Measurements from ENCODE around the gene CNPY4. TPM values are rescaled to one million over a fixed set of nuclear protein-coding genes. Genes with fewer than 3 reads are reported as not detected.
"Not testable (repeated sequence)": the region's sequence is repeated elsewhere in the genome, so short reads cannot be mapped to it uniquely, and the experiment has no call there.

Gene CNPY4
- total RNA-seq, 4 donors from 2014 or later, result 7.5 to 15.9 (median 11.5) TPM

DNA sequence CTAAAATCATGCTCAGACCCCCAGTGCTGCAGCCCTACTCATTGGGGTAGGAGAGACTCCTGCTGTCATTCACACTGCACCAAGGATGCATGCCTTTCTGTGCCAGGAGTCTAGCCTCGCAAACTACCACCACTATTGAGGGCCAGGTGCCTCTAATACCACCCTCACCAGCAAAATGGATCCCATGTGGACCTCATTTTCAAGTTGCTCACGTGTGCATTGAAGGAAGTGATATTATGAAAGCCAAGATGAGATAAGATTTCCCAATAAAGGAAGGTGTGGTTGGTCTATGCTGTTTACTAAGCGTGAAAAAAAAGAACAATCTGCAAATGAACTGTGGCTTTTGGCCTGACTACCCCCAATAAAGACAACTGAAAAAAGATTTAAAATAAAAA is 22.1 kb downstream of the CNPY4 start:
- H3K4me3 ChIP-seq, result no peak overlapping the region
- no peak overlapping the region for H3K27ac ChIP-seq
- no peaks in the 10 kb centered on the region for H3K9me3 ChIP-seq
- WGBS, 2 donors, result 54 to 70% methylated on average over 3 of the region's 3 CpGs
- no peaks in the 10 kb centered on the region for H3K36me3 ChIP-seq
- DNase-seq (ENCODE audit: low spot score in 2 of 2), result no peak
- H3K4me1 ChIP-seq, result no peaks in the 10 kb centered on the region
- TF ChIP-seq EP300 (IDR thresholded peaks at IDR 0.05) (no peak), CTCF (IDR thresholded peaks at IDR 0.05) (no peak), POLR2A (IDR thresholded peaks at IDR 0.05) (no peak)
- H3K27me3 ChIP-seq, result no peaks in the 10 kb centered on the region

- WGBS, 2 donors, result 93 to 94% methylated on average over 3 of the region's 3 CpGs
- no peak for DNase-seq (ENCODE audit: low spot score in 2 of 2)
- no peaks in the 10 kb centered on the region for H3K27me3 ChIP-seq
- H3K4me1 ChIP-seq, result no peaks in the 10 kb centered on the region
- no peaks in the 10 kb centered on the region for H3K9me3 ChIP-seq
- no peak overlapping the region for H3K4me3 ChIP-seq
- H3K36me3 ChIP-seq, result no peaks in the 10 kb centered on the region
- no peak overlapping the region for H3K27ac ChIP-seq
- no peak for TF ChIP-seq EP300 (IDR thresholded peaks at IDR 0.05)
- no peak for TF ChIP-seq POLR2A (IDR thresholded peaks at IDR 0.05)
- TF ChIP-seq CTCF (IDR thresholded peaks at IDR 0.05), result no peak
These were observed 23.0 kb downstream of the CNPY4 start for GRCh38 chr7:100142461-100142860.

GRCh38 chr7:100146350-100146749 is 26.9 kb downstream of the CNPY4 start:
- H3K4me1 ChIP-seq, result peaks cover 0 to 24% (median 9%) of the 10 kb centered on the region in 4 donors
- 75 to 92% methylated on average over 4 of the region's 4 CpGs for WGBS, 2 donors
- not testable (repeated sequence) for H3K27me3 ChIP-seq; DNase-seq (ENCODE audit: low spot score in 2 of 2); H3K36me3 ChIP-seq; H3K9me3 ChIP-seq; H3K27ac ChIP-seq; H3K4me3 ChIP-seq

GRCh38 chr7:100147278-100147677 is 27.8 kb downstream of the CNPY4 start:
- TF ChIP-seq EP300 (IDR thresholded peaks at IDR 0.05) (no peak), POLR2A (IDR thresholded peaks at IDR 0.05) (no peak), CTCF (IDR thresholded peaks at IDR 0.05) (no peak)
- no peak overlapping the region for H3K4me3 ChIP-seq
- H3K27ac ChIP-seq, result no peak overlapping the region
- H3K36me3 ChIP-seq, result peaks cover 0 to 17% (median 0%) of the 10 kb centered on the region in 3 donors
- no peaks in the 10 kb centered on the region for H3K9me3 ChIP-seq
- H3K27me3 ChIP-seq, result no peaks in the 10 kb centered on the region
- no peak for DNase-seq (ENCODE audit: low spot score in 2 of 2)
- H3K4me1 ChIP-seq, result peaks cover 0 to 30% (median 9%) of the 10 kb centered on the region in 4 donors
- 97 to 98% methylated on average over 2 of the region's 2 CpGs for WGBS, 2 donors

DNA sequence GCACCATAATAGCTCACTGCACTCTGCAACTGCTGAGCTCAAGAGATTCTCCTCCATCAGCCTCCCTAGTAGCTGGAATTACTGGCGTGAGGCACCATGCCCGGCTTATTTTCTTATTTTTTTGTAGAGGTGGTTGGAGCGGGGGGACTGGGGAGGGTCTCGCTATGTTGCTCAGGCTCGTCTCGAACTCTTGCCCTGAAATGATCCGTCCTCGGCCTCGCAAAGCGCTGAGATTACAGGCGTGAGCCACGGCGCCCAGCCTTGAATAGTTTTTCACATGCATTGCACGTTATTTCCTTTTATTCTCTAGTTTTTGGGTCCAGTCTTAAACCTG is 28.8 kb downstream of the CNPY4 start:
- peaks cover 0 to 19% (median 0%) of the 10 kb centered on the region in 3 donors for H3K36me3 ChIP-seq
- no peak for TF ChIP-seq POLR2A (IDR thresholded peaks at IDR 0.05)
- no peak for TF ChIP-seq CTCF (IDR thresholded peaks at IDR 0.05)
- TF ChIP-seq EP300 (IDR thresholded peaks at IDR 0.05), result no peak
- H3K9me3 ChIP-seq, result no peaks in the 10 kb centered on the region
- peaks cover 0 to 32% (median 9%) of the 10 kb centered on the region in 4 donors for H3K4me1 ChIP-seq
- no peaks in the 10 kb centered on the region for H3K27me3 ChIP-seq
- H3K4me3 ChIP-seq, result peak overlapping the region in 3 of 4 donors; percentile 69 to 90 (median 88)
- no peak for DNase-seq (ENCODE audit: low spot score in 2 of 2)
- peak overlapping the region; percentile 75 to 95 (median 88) for H3K27ac ChIP-seq
- WGBS, 2 donors, result 14 to 17% methylated on average over 14 of the region's 14 CpGs
